HFFc6 (cell line): ENCODE data around the gene ALB. TPM values are rescaled to one million over a fixed set of nuclear protein-coding genes. Genes with fewer than 3 reads are reported as not detected.
"Not testable (repeated sequence)": the region's sequence is repeated elsewhere in the genome, so short reads cannot be mapped to it uniquely, and the experiment has no call there.

Source experiments
- DNase-seq: peaks from one replicate; pipeline ENCODE4 v3.0.0-alpha.2; 2018
- H3K27ac Mint-ChIP-seq: 2 replicates; pipeline ENCODE4 v1.8.0; 2020; ENCODE audit warnings: mild to moderate bottlenecking, mixed read lengths
- H3K27me3 Mint-ChIP-seq: 2 replicates; pipeline ENCODE4 v1.8.0; 2021; ENCODE audit warnings: mild to moderate bottlenecking, moderate library complexity, mixed read lengths; ENCODE audit not compliant: insufficient read depth
- H3K36me3 Mint-ChIP-seq: 2 replicates; pipeline ENCODE4 v1.8.0; 2021; ENCODE audit warnings: low read depth, mixed read lengths
- H3K4me1 Mint-ChIP-seq: 2 replicates; pipeline ENCODE4 v1.8.0; 2020; ENCODE audit warnings: low read depth, mixed read lengths
- H3K4me3 Mint-ChIP-seq: 2 replicates; pipeline ENCODE4 v1.8.0; 2020; ENCODE audit warnings: mild to moderate bottlenecking, moderate library complexity, mixed read lengths
- H3K9me3 Mint-ChIP-seq: 2 replicates; pipeline ENCODE4 v1.8.0; 2020; ENCODE audit warnings: mild to moderate bottlenecking, mixed read lengths
- long read RNA-seq: library from polyadenylated mRNA; unstranded; transcript quantifications from one replicate; pipeline ENCODE4 v2.0.0, GENCODE V29; 2019
- total RNA-seq, 6 experiments: library from RNA; stranded (reverse); fragmentation: NEBNext Ultra II Directional; extraction: Animal tissue kit (Norgen Biotek cat#: 25700); gene quantifications; 2 replicates in 1 of 6; 3 replicates in 5 of 6; pipeline ENCODE4 v1.2.3, GENCODE V29; 2021
- TF ChIP-seq, protein P1 (sequence below): fragments of 200-600 bp; sonication (generic); IDR thresholded peaks from 2 replicates; pipeline ENCODE4 v1.5.0; 2021; ENCODE audit warnings: antibody characterized with exemption, mild to moderate bottlenecking

Gene ALB
- total RNA-seq = not detected
- long read RNA-seq = 0 reads

GRCh38 chr4:73404042-73404441 is at the start of gene ALB:
ALB (plus strand) TSS chr4:73404287; CDS start chr4:73404328, 41 bp downstream.
- H3K9me3 Mint-ChIP-seq = no peaks in the 10 kb centered on the region
- H3K4me3 Mint-ChIP-seq = no peak within 1 kb of the TSS
- H3K36me3 Mint-ChIP-seq = no peaks in the 10 kb centered on the region
- no peaks in the 10 kb centered on the region for H3K4me1 Mint-ChIP-seq
- peaks cover 6% of the 10 kb centered on the region; the same call in 1 of the 2 replicates for H3K27me3 Mint-ChIP-seq
- DNase-seq = no peak
- no peak within 1 kb of the TSS for H3K27ac Mint-ChIP-seq
- TF ChIP-seq, protein P1, sequence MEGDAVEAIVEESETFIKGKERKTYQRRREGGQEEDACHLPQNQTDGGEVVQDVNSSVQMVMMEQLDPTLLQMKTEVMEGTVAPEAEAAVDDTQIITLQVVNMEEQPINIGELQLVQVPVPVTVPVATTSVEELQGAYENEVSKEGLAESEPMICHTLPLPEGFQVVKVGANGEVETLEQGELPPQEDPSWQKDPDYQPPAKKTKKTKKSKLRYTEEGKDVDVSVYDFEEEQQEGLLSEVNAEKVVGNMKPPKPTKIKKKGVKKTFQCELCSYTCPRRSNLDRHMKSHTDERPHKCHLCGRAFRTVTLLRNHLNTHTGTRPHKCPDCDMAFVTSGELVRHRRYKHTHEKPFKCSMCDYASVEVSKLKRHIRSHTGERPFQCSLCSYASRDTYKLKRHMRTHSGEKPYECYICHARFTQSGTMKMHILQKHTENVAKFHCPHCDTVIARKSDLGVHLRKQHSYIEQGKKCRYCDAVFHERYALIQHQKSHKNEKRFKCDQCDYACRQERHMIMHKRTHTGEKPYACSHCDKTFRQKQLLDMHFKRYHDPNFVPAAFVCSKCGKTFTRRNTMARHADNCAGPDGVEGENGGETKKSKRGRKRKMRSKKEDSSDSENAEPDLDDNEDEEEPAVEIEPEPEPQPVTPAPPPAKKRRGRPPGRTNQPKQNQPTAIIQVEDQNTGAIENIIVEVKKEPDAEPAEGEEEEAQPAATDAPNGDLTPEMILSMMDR = no peak

- not testable (repeated sequence) for H3K4me1 Mint-ChIP-seq, H3K27ac Mint-ChIP-seq, H3K36me3 Mint-ChIP-seq, H3K9me3 Mint-ChIP-seq, DNase-seq, H3K4me3 Mint-ChIP-seq
- H3K27me3 Mint-ChIP-seq = peaks cover 26% of the 10 kb centered on the region
These were observed 46.9 kb upstream of the ALB start for GRCh38 chr4:73357174-73357573.

DNA sequence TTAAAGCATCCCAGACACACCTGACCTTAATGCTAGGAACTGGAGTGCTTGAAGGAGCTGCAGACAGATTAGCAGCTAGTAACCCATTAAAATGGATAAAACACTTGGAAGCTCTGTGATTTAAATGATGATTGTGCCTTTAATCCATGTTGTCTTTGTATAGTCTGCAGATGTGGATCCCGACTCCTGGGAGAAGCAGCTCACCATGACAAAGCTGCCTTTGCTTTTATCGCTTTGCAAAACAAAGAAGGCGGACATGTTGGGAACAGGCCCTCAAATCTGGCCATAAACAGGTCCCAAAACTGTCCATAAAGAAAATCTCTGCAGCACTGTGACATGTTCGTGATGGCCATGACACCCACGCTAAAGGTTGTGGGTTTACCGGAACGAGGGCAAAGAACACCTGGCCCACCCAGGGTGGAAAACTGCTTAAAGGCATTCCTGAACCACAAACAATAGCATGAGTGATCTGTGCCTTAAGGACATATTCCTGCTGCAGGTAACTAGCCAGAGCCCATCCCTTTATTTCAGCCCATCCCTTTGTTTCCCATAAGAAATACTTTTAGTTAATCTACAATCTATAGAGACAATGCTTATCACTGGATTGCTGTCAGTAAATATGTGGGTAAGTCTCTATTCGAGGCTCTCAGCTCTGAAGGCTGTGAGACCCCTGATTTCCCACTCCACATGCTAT is 34.4 kb upstream of the ALB start:
- H3K9me3 Mint-ChIP-seq, H3K4me3 Mint-ChIP-seq, H3K27me3 Mint-ChIP-seq: not testable (repeated sequence)

GRCh38 chr4:73375328-73375741 is 28.8 kb upstream of the ALB start:
- DNase-seq = no peak
- Mint-ChIP-seq H3K36me3 (no peaks in the 10 kb centered on the region), H3K9me3 (no peaks in the 10 kb centered on the region), H3K27me3 (peaks cover 5% of the 10 kb centered on the region), H3K27ac (no peak overlapping the region), H3K4me3 (no peak overlapping the region), H3K4me1 (no peaks in the 10 kb centered on the region)
- TF ChIP-seq, protein P1 = no peak

More for the DNA sequence above, 34.4 kb upstream of the ALB start:
- not testable (repeated sequence) for H3K27ac Mint-ChIP-seq, H3K36me3 Mint-ChIP-seq, DNase-seq, H3K4me1 Mint-ChIP-seq

- Mint-ChIP-seq H3K27ac (no peak overlapping the region), H3K4me1 (no peaks in the 10 kb centered on the region), H3K9me3 (no peaks in the 10 kb centered on the region), H3K27me3 (peaks cover 4% of the 10 kb centered on the region; the same call in 1 of the 2 replicates), H3K4me3 (no peak overlapping the region), H3K36me3 (no peaks in the 10 kb centered on the region)
- TF ChIP-seq, protein P1 = no peak
- DNase-seq = no peak
These were observed 27.8 kb upstream of the ALB start for GRCh38 chr4:73376251-73376650.

DNA sequence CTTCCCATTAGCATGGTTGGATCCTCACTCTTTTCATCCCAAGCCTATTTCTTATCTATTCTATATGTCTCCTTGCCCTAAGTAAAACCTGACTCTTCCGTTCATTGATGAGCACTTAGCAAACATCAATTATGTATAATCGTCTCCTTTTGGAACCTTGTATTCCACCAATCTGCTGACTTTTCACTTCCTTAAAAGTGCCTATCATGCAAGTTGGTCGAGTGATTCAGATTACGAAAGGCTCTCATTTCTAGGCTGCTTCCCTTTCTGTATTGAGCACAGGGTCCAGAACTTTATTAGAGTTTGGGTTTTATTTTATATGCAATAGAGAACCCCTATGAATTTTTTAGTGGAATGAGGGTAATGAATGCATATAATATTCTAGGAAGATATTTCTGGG is 27.1 kb upstream of the ALB start:
- Mint-ChIP-seq H3K27ac (no peak overlapping the region), H3K27me3 (peaks cover 4% of the 10 kb centered on the region; the same call in 1 of the 2 replicates), H3K9me3 (no peaks in the 10 kb centered on the region), H3K4me3 (no peak overlapping the region), H3K36me3 (no peaks in the 10 kb centered on the region), H3K4me1 (no peaks in the 10 kb centered on the region)
- TF ChIP-seq, protein P1 = no peak
- DNase-seq = no peak
